Bronchial epithelial cell (primary cell): Measurements from ENCODE around the gene C5. TPM values are rescaled to one million over a fixed set of nuclear protein-coding genes. Genes with fewer than 3 reads are reported as not detected.

Experiments
- DNase-seq: peaks from one replicate; pipeline ENCODE4 v3.0.0-alpha.2; 2010; ENCODE audit warnings: low read depth
- FAIRE-seq: peaks from 2 replicates; lab custom pipeline; 2011; peaks lifted over from hg19 to GRCh38; lab: Jason Lieb, UNC
- H3K27me3 ChIP-seq: 2 replicates; pipeline ENCODE4 v1.5.1; 2011; ENCODE audit warnings: low read length; ENCODE audit not compliant: control insufficient read depth, insufficient read depth
- H3K36me3 ChIP-seq: 2 replicates; pipeline ENCODE4 v1.5.1; 2011; ENCODE audit warnings: low read length; ENCODE audit not compliant: control insufficient read depth, insufficient read depth
- H3K4me3 ChIP-seq: 2 replicates; pipeline ENCODE4 v1.5.1; 2011; ENCODE audit warnings: mild to moderate bottlenecking, low read depth, low read length, control low read depth
- CTCF ChIP-seq: IDR thresholded peaks from 2 replicates; pipeline ENCODE4 v1.5.1; 2011; ENCODE audit warnings: mild to moderate bottlenecking, moderate library complexity, low read length, control low read depth, inconsistent platforms; ENCODE audit not compliant: insufficient read depth, severe bottlenecking
- total RNA-seq: library from RNA; depleted of rRNA; stranded (reverse); fragments of >200 nt; gene quantifications from 2 replicates; pipeline ENCODE4 v1.2.1, GENCODE V29; 2014

C5 gene
- total RNA-seq, 1 donor from 2014 or later: 1.3 TPM

- no peaks in the 10 kb centered on the region for H3K27me3 ChIP-seq
- TF ChIP-seq CTCF: no peak
- FAIRE-seq (peak; percentile 72), DNase-seq (peak; percentile 99)
- H3K36me3 ChIP-seq: no peaks in the 10 kb centered on the region
- H3K4me3 ChIP-seq: no peak overlapping the region
These were observed 114.7 kb downstream of the C5 start for GRCh38 chr9:120935383-120935857.

- no peak overlapping the region for H3K4me3 ChIP-seq
- no peaks in the 10 kb centered on the region for H3K36me3 ChIP-seq
- no peak for TF ChIP-seq CTCF
- no peak for FAIRE-seq
- no peak for DNase-seq
- no peaks in the 10 kb centered on the region for H3K27me3 ChIP-seq
These were observed 115.8 kb downstream of the C5 start for GRCh38 chr9:120934281-120934680.

- H3K36me3 ChIP-seq: no peaks in the 10 kb centered on the region
- H3K4me3 ChIP-seq: no peak overlapping the region
- no peaks in the 10 kb centered on the region for H3K27me3 ChIP-seq
- FAIRE-seq (no peak), DNase-seq (no peak)
- TF ChIP-seq CTCF: no peak
These were observed 116.6 kb downstream of the C5 start for GRCh38 chr9:120933310-120934055.

GRCh38 chr9:120932086-120932823 lies 117.8 kb downstream of the C5 start:
- H3K4me3 ChIP-seq: no peak overlapping the region
- no peak for FAIRE-seq
- DNase-seq: no peak
- no peaks in the 10 kb centered on the region for H3K27me3 ChIP-seq
- no peak for TF ChIP-seq CTCF
- H3K36me3 ChIP-seq: no peaks in the 10 kb centered on the region

GRCh38 chr9:120931231-120932085 lies 118.6 kb downstream of the C5 start:
- no peaks in the 10 kb centered on the region for H3K27me3 ChIP-seq
- H3K36me3 ChIP-seq: no peaks in the 10 kb centered on the region
- TF ChIP-seq CTCF: no peak
- no peak overlapping the region for H3K4me3 ChIP-seq
- peak; percentile 69 for DNase-seq
- no peak for FAIRE-seq
